ENCODE results near the gene ZNF581.

DNA sequence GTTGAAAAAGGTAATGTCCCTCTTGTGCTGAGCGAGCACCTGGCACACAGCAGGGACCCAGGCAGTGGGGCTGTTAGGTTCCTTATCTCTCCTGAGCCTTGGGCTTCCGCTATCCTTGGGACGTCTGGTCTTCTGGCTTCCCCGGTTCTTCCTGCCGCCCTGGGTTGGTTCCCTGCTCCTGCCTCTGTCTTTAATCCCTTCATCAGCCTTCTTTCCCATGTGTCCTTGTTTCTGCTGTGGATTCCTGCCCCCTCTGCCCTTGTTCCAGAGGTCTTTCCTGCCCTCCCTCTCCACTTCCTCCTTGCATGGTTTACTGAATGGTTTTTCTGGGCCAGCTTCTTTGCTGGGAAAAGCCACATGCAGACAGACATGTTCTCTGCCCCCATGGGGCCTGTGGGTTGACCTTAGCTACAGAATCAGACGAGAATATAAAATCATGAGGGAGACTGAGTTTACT, 34.2 kb downstream of the ZNF581 start:
- TF ChIP-seq, protein P1, sequence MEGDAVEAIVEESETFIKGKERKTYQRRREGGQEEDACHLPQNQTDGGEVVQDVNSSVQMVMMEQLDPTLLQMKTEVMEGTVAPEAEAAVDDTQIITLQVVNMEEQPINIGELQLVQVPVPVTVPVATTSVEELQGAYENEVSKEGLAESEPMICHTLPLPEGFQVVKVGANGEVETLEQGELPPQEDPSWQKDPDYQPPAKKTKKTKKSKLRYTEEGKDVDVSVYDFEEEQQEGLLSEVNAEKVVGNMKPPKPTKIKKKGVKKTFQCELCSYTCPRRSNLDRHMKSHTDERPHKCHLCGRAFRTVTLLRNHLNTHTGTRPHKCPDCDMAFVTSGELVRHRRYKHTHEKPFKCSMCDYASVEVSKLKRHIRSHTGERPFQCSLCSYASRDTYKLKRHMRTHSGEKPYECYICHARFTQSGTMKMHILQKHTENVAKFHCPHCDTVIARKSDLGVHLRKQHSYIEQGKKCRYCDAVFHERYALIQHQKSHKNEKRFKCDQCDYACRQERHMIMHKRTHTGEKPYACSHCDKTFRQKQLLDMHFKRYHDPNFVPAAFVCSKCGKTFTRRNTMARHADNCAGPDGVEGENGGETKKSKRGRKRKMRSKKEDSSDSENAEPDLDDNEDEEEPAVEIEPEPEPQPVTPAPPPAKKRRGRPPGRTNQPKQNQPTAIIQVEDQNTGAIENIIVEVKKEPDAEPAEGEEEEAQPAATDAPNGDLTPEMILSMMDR (IDR thresholded peaks at IDR 0.05) = no peak
- no peak for TF ChIP-seq POLR2A (IDR thresholded peaks at IDR 0.05)

Measured in thyroid gland (tissue), 4 donors.